Endodermal cell (in vitro differentiated cells): Measurements from ENCODE around the gene STRA6. TPM values are rescaled to one million over a fixed set of nuclear protein-coding genes. Genes with fewer than 3 reads are reported as not detected.

Experiments
- DNase-seq: peaks from one replicate; pipeline ENCODE4 v3.0.0-alpha.2; 2017
- H3K27ac ChIP-seq: 2 replicates; pipeline ENCODE4 v1.5.1; 2013; ENCODE audit warnings: mild to moderate bottlenecking, low read depth, low read length, moderate library complexity
- H3K27me3 ChIP-seq: 2 replicates; pipeline ENCODE4 v1.6.1; 2013; ENCODE audit warnings: mild to moderate bottlenecking, low read length, moderate library complexity; ENCODE audit not compliant: insufficient read depth, control insufficient read depth, poor library complexity, severe bottlenecking
- H3K36me3 ChIP-seq: 2 replicates; pipeline ENCODE4 v1.7.0; 2013; ENCODE audit warnings: mild to moderate bottlenecking, low read length, moderate library complexity; ENCODE audit not compliant: control insufficient read depth, insufficient read depth
- H3K4me1 ChIP-seq: one replicate; pipeline ENCODE4 v1.7.0; 2013; ENCODE audit warnings: low read length; ENCODE audit not compliant: control insufficient read depth, insufficient read depth
- H3K4me3 ChIP-seq: 2 replicates; pipeline ENCODE4 v1.5.1; 2013; ENCODE audit warnings: mild to moderate bottlenecking, low read length, moderate library complexity
- H3K9ac ChIP-seq: 2 replicates; pipeline ENCODE4 v1.6.1; 2013; ENCODE audit warnings: mild to moderate bottlenecking, low read length, moderate library complexity; ENCODE audit not compliant: poor library complexity, severe bottlenecking; ENCODE audit errors: extremely low read depth
- H3K9me3 ChIP-seq: 2 replicates; pipeline ENCODE4 v1.6.1; 2013; ENCODE audit warnings: mild to moderate bottlenecking, low read length, moderate library complexity; ENCODE audit not compliant: control insufficient read depth
- H3K27ac Mint-ChIP-seq: 2 replicates; pipeline ENCODE4 v1.8.0; 2020; ENCODE audit warnings: mixed read lengths
- H3K27me3 Mint-ChIP-seq: 2 replicates; pipeline ENCODE4 v1.8.0; 2021; ENCODE audit warnings: mild to moderate bottlenecking, mixed read lengths; ENCODE audit not compliant: insufficient read depth
- H3K36me3 Mint-ChIP-seq: 2 replicates; pipeline ENCODE4 v1.8.0; 2020; ENCODE audit warnings: low read depth, mixed read lengths
- H3K4me1 Mint-ChIP-seq: 2 replicates; pipeline ENCODE4 v1.8.0; 2020; ENCODE audit warnings: mixed read lengths
- H3K4me3 Mint-ChIP-seq: 2 replicates; pipeline ENCODE4 v1.8.0; 2020; ENCODE audit warnings: mild to moderate bottlenecking, moderate library complexity, mixed read lengths
- H3K9me3 Mint-ChIP-seq: 2 replicates; pipeline ENCODE4 v1.8.0; 2020; ENCODE audit warnings: mild to moderate bottlenecking, mixed read lengths
- CTCF ChIP-seq: fragments of 200-600 bp; sonication (generic); conservative IDR thresholded peaks from 2 replicates; pipeline ENCODE4 v1.5.0; 2021; ENCODE audit warnings: antibody characterized with exemption, mild to moderate bottlenecking
- WGBS, 2 experiments: methylation state at CpG; one replicate each; pipeline versions ENCODE4 v1.1.5 to v1.1.7; 2013; ENCODE audit warnings: missing lambda C conversion rate in 2 of 2, mixed read lengths in 1 of 2; ENCODE audit not compliant: insufficient coverage in 1 of 2, insufficient read length in 1 of 2; 5-methylcytosine and 5-hydroxymethylcytosine counted together
- total RNA-seq, 2 donors: library from RNA; stranded (reverse); fragmentation: NEBNext Ultra II Directional in 1 of 2; extraction: Animal tissue kit (Norgen Biotek cat#: 25700) in 1 of 2; gene quantifications; 2 replicates in 1 of 2; 3 replicates in 1 of 2; pipeline ENCODE4 v1.2.1, GENCODE V29; 2021

Gene STRA6
- total RNA-seq, 2 donors from 2014 or later, result 18.2 to 26.2 TPM

GRCh38 chr15:74158855-74159650, 43.5 kb downstream of the STRA6 start:
- no peak overlapping the region for H3K27ac Mint-ChIP-seq
- H3K4me1 ChIP-seq, result no peaks in the 10 kb centered on the region
- no peak overlapping the region for H3K4me3 Mint-ChIP-seq
- H3K36me3 ChIP-seq, result no peaks in the 10 kb centered on the region
- WGBS, 2 experiments, result 83 to 96% methylated on average over 5 of the region's 5 CpGs
- H3K36me3 Mint-ChIP-seq, result no peaks in the 10 kb centered on the region
- H3K4me1 Mint-ChIP-seq, result peaks cover 8% of the 10 kb centered on the region
- no peak overlapping the region for H3K9ac ChIP-seq
- H3K9me3 ChIP-seq, result no peaks in the 10 kb centered on the region
- TF ChIP-seq CTCF, result no peak
- no peaks in the 10 kb centered on the region for H3K27me3 ChIP-seq
- DNase-seq, result no peak
- no peak overlapping the region for H3K27ac ChIP-seq
- H3K27me3 Mint-ChIP-seq, result peaks cover 2% of the 10 kb centered on the region
- no peak overlapping the region for H3K4me3 ChIP-seq
- no peaks in the 10 kb centered on the region for H3K9me3 Mint-ChIP-seq

DNA sequence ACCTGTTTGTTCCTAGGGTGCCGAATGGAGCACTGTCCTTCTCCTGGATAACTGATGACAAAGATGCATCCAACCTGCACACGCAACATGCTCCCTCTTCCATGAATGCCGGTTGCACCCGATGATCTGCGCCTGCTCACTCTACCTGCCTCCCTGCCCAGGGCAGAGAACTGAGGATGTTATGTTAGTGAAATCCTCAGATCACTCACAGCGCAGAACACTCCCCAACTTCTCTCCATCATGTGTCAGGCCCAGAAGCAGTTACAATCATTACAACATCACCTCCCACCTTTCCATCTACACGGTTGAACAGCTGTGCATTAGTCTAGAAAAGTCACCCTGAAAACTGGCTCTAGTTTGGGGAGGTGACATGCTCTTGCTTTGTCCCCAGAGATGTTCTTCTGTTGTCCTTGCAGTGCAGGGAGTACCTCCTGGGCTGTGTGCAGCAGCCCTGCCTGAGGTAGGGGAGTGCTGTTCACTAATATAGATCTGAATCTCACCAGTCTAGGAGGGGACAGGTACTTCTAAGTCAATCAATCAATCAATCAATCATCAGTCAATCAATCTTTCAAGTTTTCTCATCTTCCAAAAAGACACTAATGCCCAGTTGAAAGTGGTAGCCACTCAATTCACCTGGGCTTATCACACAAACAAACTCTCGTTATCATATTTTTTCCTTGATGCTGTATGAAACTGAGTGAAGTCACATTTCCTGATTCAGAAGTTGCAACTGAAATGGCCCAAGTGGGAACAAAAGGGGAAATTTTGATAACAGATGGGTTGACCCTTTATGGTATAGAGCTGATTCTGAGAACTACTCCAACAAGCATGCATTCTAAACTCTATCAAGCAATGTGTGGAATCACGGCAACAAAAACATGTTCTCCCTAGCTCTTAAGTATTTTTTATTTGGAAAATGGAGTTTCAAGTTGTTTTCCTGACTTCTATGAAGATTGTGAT, 44.4 kb downstream of the STRA6 start:
- Mint-ChIP-seq H3K4me3 (no peak overlapping the region), H3K36me3 (no peaks in the 10 kb centered on the region), H3K27ac (no peak overlapping the region), H3K4me1 (peaks cover 8% of the 10 kb centered on the region), H3K9me3 (no peaks in the 10 kb centered on the region), H3K27me3 (peaks cover 2% of the 10 kb centered on the region)
- TF ChIP-seq CTCF, result no peak
- WGBS, 2 experiments, result 80 to 97% methylated on average over 1 to 8 of the region's 9 CpGs
- Histone ChIP-seq H3K9ac (no peak overlapping the region), H3K27me3 (no peaks in the 10 kb centered on the region), H3K4me3 (no peak overlapping the region), H3K9me3 (no peaks in the 10 kb centered on the region), H3K36me3 (no peaks in the 10 kb centered on the region), H3K27ac (no peak overlapping the region), H3K4me1 (no peaks in the 10 kb centered on the region)
- no peak for DNase-seq

DNA sequence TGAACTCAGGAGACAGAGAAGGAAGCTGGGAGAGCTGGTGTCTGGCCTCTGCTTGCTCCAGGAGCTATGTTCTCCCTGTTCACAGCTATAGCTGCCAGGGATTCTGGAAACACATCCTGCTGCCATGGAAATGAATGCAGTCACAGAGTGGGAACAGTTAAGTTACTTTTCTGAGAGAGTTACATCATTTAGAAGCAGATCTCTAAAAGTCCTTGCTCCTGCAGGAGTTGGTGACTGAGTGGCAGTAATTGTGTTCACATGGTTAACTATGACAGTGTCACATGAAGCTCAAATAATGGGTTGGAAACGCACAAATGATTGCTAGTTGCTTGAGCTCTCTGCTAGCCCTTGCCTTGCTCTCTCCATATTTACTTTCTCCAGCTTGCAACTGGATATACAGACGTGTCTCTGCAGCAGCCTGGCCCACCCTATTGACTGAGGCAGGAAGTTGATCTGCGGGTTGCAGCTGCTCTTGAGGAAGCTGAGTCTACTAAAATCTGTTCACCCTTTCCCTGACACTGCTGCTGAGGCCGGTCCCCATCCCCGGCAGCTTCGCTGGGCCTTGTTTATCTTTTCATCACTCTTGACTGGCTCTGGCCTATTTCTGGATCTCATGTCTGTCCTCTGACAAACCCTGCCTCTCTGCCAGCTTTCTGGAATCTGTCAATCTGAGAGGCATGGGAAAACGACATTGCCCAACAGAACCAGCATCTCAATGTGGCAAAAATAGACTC, 45.7 kb downstream of the STRA6 start:
- no peak overlapping the region for H3K27ac ChIP-seq

More for the DNA sequence above, 45.7 kb downstream of the STRA6 start:
- no peak overlapping the region for H3K27ac Mint-ChIP-seq
- peaks cover 8% of the 10 kb centered on the region for H3K4me1 Mint-ChIP-seq
- H3K27me3 Mint-ChIP-seq, result peaks cover 2% of the 10 kb centered on the region
- 83 to 84% methylated on average over 7 of the region's 7 CpGs for WGBS, 2 experiments
- TF ChIP-seq CTCF, result no peak
- no peaks in the 10 kb centered on the region for H3K9me3 Mint-ChIP-seq
- H3K4me3 Mint-ChIP-seq, result no peak overlapping the region
- H3K4me1 ChIP-seq, result no peaks in the 10 kb centered on the region
- no peaks in the 10 kb centered on the region for H3K9me3 ChIP-seq
- H3K4me3 ChIP-seq, result no peak overlapping the region
- H3K36me3 Mint-ChIP-seq, result no peaks in the 10 kb centered on the region
- H3K36me3 ChIP-seq, result no peaks in the 10 kb centered on the region
- DNase-seq, result no peak
- no peaks in the 10 kb centered on the region for H3K27me3 ChIP-seq
- H3K9ac ChIP-seq, result no peak overlapping the region
